ENCODE measurements around the gene P2RY6. TPM values are rescaled to one million over a fixed set of nuclear protein-coding genes. Genes with fewer than 3 reads are reported as not detected.

The P2RY6 gene
- total and polyA plus RNA-seq, 2 experiments from 2014 or later: 2.6 to 8.9 TPM

GRCh38 chr11:73225851-73226250 lies 46.3 kb upstream of the P2RY6 start:
- TF ChIP-seq EZH2phosphoT487 (IDR thresholded peaks at IDR 0.05; ENCODE audit: low read depth, severe bottlenecking, unreplicated experiment) (no peak), EZH2 (IDR thresholded peaks at IDR 0.05; ENCODE audit: borderline replicate concordance) (no peak), CTCF (IDR thresholded peaks at IDR 0.05; ENCODE audit: poor library complexity) (no peak)
- H3K27ac ChIP-seq: no peak overlapping the region

GRCh38 chr11:73226297-73227006 lies 45.7 kb upstream of the P2RY6 start:
- H3K4me2 ChIP-seq: no peak overlapping the region
- no peaks in the 10 kb centered on the region for H3K9me3 ChIP-seq (ENCODE audit: low read depth)
- 82% methylated on average over 8 of the region's 8 CpGs for WGBS (ENCODE audit: low lambda C conversion rate, missing lambda C conversion rate)
- DNase-seq (ENCODE audit: low spot score): no peak
- H3K4me1 ChIP-seq (ENCODE audit: insufficient read depth): no peaks in the 10 kb centered on the region
- H4K20me1 ChIP-seq (ENCODE audit: insufficient read depth, poor library complexity, severe bottlenecking): no peaks in the 10 kb centered on the region
- TF ChIP-seq EZH2 (IDR thresholded peaks at IDR 0.05; ENCODE audit: borderline replicate concordance) (no peak), EZH2phosphoT487 (IDR thresholded peaks at IDR 0.05; ENCODE audit: low read depth, severe bottlenecking, unreplicated experiment) (no peak), CTCF (IDR thresholded peaks at IDR 0.05; ENCODE audit: poor library complexity) (no peak)
- no peaks in the 10 kb centered on the region for H3K36me3 ChIP-seq (replicated peaks; ENCODE audit: insufficient read depth, low read depth)
- H3K4me3 ChIP-seq: no peak overlapping the region
- no peaks in the 10 kb centered on the region for H3K79me2 ChIP-seq
- H3K9me2 ChIP-seq (replicated peaks; ENCODE audit: insufficient read depth): no peaks in the 10 kb centered on the region
- no peak overlapping the region for H2AFZ ChIP-seq
- no peaks in the 10 kb centered on the region for H3K27me3 ChIP-seq
- H3K27ac ChIP-seq: no peak overlapping the region

More at GRCh38 chr11:73225851-73226250, 46.3 kb upstream of the P2RY6 start:
- Histone ChIP-seq H3K4me2 (no peak overlapping the region), H3K27me3 (no peaks in the 10 kb centered on the region), H3K9me2 (replicated peaks; ENCODE audit: insufficient read depth) (no peaks in the 10 kb centered on the region), H4K20me1 (ENCODE audit: insufficient read depth, poor library complexity, severe bottlenecking) (no peaks in the 10 kb centered on the region), H3K4me1 (ENCODE audit: insufficient read depth) (no peaks in the 10 kb centered on the region), H2AFZ (no peak overlapping the region), H3K4me3 (no peak overlapping the region), H3K9me3 (ENCODE audit: low read depth) (no peaks in the 10 kb centered on the region), H3K36me3 (replicated peaks; ENCODE audit: insufficient read depth, low read depth) (no peaks in the 10 kb centered on the region), H3K79me2 (no peaks in the 10 kb centered on the region)
- DNase-seq (ENCODE audit: low spot score): no peak
- WGBS (ENCODE audit: low lambda C conversion rate, missing lambda C conversion rate): 95% methylated on average over 7 of the region's 7 CpGs

- no peaks in the 10 kb centered on the region for H3K9me3 ChIP-seq (ENCODE audit: low read depth)
- H3K4me1 ChIP-seq (ENCODE audit: insufficient read depth): no peaks in the 10 kb centered on the region
- no peaks in the 10 kb centered on the region for H3K27me3 ChIP-seq
- no peaks in the 10 kb centered on the region for H3K9me2 ChIP-seq (replicated peaks; ENCODE audit: insufficient read depth)
- H4K20me1 ChIP-seq (ENCODE audit: insufficient read depth, poor library complexity, severe bottlenecking): no peaks in the 10 kb centered on the region
- no peak overlapping the region for H3K27ac ChIP-seq
- H3K4me3 ChIP-seq: no peak overlapping the region
- TF ChIP-seq EZH2phosphoT487 (IDR thresholded peaks at IDR 0.05; ENCODE audit: low read depth, severe bottlenecking, unreplicated experiment) (no peak), CTCF (IDR thresholded peaks at IDR 0.05; ENCODE audit: poor library complexity) (peak; percentile 32)
- H2AFZ ChIP-seq: no peak overlapping the region
- peak overlapping the region; percentile 11 for H3K4me2 ChIP-seq
- peak; percentile 83 for DNase-seq (ENCODE audit: low spot score)
- H3K79me2 ChIP-seq: no peaks in the 10 kb centered on the region
- no peaks in the 10 kb centered on the region for H3K36me3 ChIP-seq (replicated peaks; ENCODE audit: insufficient read depth, low read depth)
- 38% methylated on average over 11 of the region's 12 CpGs for WGBS (ENCODE audit: low lambda C conversion rate, missing lambda C conversion rate)
These were observed 44.4 kb upstream of the P2RY6 start for GRCh38 chr11:73227571-73228211.
